ENCODE results near the gene TPBGL.

The TPBGL gene

DNA sequence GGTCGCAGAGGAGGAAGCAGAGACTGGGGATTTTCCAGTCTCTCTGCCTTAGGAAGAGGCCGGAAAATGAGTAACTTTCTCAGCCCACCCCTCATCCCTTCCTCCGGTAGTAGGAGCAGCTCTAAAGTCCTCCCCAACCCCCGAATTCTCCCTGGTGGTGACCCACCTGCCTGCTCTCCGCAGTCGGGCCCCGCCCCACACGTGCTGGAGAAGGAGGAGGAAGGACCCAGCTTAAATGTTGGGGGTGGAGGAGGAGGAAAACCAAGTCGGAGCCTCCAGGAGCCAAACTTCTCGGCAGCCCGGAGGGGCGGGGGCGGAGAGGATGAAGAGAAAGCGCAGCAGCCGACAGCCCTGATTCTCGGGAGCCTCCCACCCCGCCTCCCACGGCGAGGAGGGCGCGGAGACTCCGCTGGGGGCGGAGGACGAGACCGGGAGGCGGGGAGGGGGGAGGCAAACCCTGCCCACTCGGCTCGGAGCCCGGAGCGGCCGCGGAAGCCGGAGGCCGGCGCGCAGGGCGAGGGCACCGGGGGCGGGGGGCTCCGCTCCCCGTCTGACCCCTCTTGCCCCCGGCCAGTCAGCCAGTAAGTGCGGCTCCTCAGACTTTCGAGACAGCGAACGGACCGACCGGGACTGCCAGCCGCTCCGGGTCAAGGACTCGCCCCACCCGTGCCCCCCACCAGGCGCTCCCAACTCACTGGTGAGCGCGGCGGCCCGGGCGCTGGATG, at the start of gene TPBGL:
TPBGL (plus strand) TSS at position 464 of the 725 bp plus-strand sequence. CDS start 276 bp downstream, outside the sequence.
- TF ChIP-seq HDGF (IDR thresholded peaks at IDR 0.05; ENCODE audit: borderline replicate concordance) (no peak), FOXM1 (IDR thresholded peaks at IDR 0.05; ENCODE audit: borderline replicate concordance) (no peak), LEF1 (IDR thresholded peaks at IDR 0.05; ENCODE audit: borderline replicate concordance) (no peak), L3MBTL2 (conservative IDR thresholded peaks at IDR 0.05) (no peak), ARNT (IDR thresholded peaks at IDR 0.05) (no peak), FOXA1 (IDR thresholded peaks at IDR 0.05) (no peak)
- TF ChIP-seq, protein P1, sequence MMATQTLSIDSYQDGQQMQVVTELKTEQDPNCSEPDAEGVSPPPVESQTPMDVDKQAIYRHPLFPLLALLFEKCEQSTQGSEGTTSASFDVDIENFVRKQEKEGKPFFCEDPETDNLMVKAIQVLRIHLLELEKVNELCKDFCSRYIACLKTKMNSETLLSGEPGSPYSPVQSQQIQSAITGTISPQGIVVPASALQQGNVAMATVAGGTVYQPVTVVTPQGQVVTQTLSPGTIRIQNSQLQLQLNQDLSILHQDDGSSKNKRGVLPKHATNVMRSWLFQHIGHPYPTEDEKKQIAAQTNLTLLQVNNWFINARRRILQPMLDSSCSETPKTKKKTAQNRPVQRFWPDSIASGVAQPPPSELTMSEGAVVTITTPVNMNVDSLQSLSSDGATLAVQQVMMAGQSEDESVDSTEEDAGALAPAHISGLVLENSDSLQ (IDR thresholded peaks at IDR 0.05), result no peak
- POLR2A ChIA-PET, result interaction anchor here (1.0 to 1.5 kb wide), 2 partner anchors 86 to 94 kb away, joined by 3 to 4 read pairs; no protein-coding TSS in a partner anchor
- peak; percentile 25 for DNase-seq (ENCODE audit: extremely low spot score)
- CTCF ChIA-PET, result interaction anchor here (0.6 to 4.7 kb wide), 5 partner anchors 8 to 424 kb away, joined by 3 to 45 read pairs (median 5); no protein-coding TSS in a partner anchor

- DNase-seq (ENCODE audit: extremely low spot score), result no peak
- POLR2A ChIA-PET, result no interaction called here
- TF ChIP-seq SUZ12 (IDR thresholded peaks at IDR 0.05) (no peak), FOXM1 (IDR thresholded peaks at IDR 0.05; ENCODE audit: borderline replicate concordance) (no peak)
- CTCF ChIA-PET, result interaction anchor here (1.8 kb wide), 1 partner anchor 14 kb away, joined by 5 read pairs; no protein-coding TSS in a partner anchor
Observed at GRCh38 chr11:75191330-75191717, 49.2 kb upstream of the TPBGL start.

DNA sequence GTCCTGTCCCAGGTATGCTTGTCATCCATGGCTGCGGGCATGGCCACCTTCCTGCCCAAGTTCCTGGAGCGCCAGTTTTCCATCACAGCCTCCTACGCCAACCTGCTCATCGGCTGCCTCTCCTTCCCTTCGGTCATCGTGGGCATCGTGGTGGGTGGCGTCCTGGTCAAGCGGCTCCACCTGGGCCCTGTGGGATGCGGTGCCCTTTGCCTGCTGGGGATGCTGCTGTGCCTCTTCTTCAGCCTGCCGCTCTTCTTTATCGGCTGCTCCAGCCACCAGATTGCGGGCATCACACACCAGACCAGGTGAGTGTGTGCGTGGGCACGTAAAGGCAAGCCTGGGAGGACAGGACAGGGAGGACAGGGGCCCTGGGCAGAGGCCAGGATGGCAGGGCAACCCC, 47.3 kb upstream of the TPBGL start:
- TF ChIP-seq SP1 (IDR thresholded peaks at IDR 0.05) (no peak), NFRKB (IDR thresholded peaks at IDR 0.05) (no peak), ARNT (IDR thresholded peaks at IDR 0.05) (no peak), BHLHE40 (IDR thresholded peaks at IDR 0.05; ENCODE audit: borderline replicate concordance) (no peak), FOXK2 (IDR thresholded peaks at IDR 0.05) (no peak), ZNF384 (IDR thresholded peaks at IDR 0.05) (no peak), ELF4 (IDR thresholded peaks at IDR 0.05) (no peak), FOXM1 (IDR thresholded peaks at IDR 0.05; ENCODE audit: borderline replicate concordance) (no peak)
- TF ChIP-seq, protein P1 (IDR thresholded peaks at IDR 0.05), result no peak
- DNase-seq (ENCODE audit: extremely low spot score), result no peak
- CTCF ChIA-PET, result interaction anchor here (4.5 kb wide), 1 partner anchor 12 kb away, joined by 24 read pairs; no protein-coding TSS in a partner anchor
- POLR2A ChIA-PET, result no interaction called here

GRCh38 chr11:75193711-75194110, 46.9 kb upstream of the TPBGL start:
- TF ChIP-seq HDGF (IDR thresholded peaks at IDR 0.05; ENCODE audit: borderline replicate concordance) (no peak), BHLHE40 (IDR thresholded peaks at IDR 0.05; ENCODE audit: borderline replicate concordance) (no peak), ARNT (IDR thresholded peaks at IDR 0.05) (no peak), SUZ12 (IDR thresholded peaks at IDR 0.05) (no peak), ELF4 (IDR thresholded peaks at IDR 0.05) (no peak), FOXK2 (IDR thresholded peaks at IDR 0.05) (no peak)
- POLR2A ChIA-PET, result no interaction called here
- DNase-seq (ENCODE audit: extremely low spot score), result no peak
- CTCF ChIA-PET, result interaction anchor here (4.5 kb wide), 1 partner anchor 11 kb away, joined by 24 read pairs; no protein-coding TSS in a partner anchor

DNA sequence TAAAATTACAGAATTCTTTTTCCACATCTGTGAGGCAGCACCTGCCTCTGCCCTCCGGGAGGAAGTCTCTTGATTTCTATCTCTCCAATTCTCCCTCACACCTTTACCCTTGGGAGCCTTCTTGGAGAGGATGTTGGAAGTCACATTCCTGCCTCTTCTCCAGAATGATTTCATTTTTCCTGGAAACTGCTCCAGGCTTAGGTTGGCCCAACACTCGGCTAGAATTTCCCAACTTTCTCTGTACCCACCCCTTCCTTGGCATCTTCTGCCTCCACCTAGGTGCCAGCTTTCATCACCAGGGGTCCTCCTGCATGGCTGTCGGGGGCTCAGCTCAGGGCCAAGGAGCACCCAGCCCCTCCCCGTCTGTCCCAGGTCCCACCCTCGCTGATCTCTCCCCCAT, 46.4 kb upstream of the TPBGL start:
- no peak for DNase-seq (ENCODE audit: extremely low spot score)
- TF ChIP-seq ZNF384 (IDR thresholded peaks at IDR 0.05) (no peak), HDGF (IDR thresholded peaks at IDR 0.05; ENCODE audit: borderline replicate concordance) (no peak), SP1 (IDR thresholded peaks at IDR 0.05) (no peak), FOXM1 (IDR thresholded peaks at IDR 0.05; ENCODE audit: borderline replicate concordance) (no peak), ARNT (IDR thresholded peaks at IDR 0.05) (no peak), TARDBP (IDR thresholded peaks at IDR 0.05) (no peak), ELF4 (IDR thresholded peaks at IDR 0.05) (no peak), LEF1 (IDR thresholded peaks at IDR 0.05; ENCODE audit: borderline replicate concordance) (no peak), BHLHE40 (IDR thresholded peaks at IDR 0.05; ENCODE audit: borderline replicate concordance) (no peak), NFRKB (IDR thresholded peaks at IDR 0.05) (no peak), SUZ12 (IDR thresholded peaks at IDR 0.05) (no peak), FOXK2 (IDR thresholded peaks at IDR 0.05) (no peak)
- TF ChIP-seq, protein P1 (IDR thresholded peaks at IDR 0.05), result no peak
- POLR2A ChIA-PET, result no interaction called here
- CTCF ChIA-PET, result interaction anchor here (1.1 to 4.5 kb wide), 2 partner anchors 11 to 54 kb away, joined by 5 to 24 read pairs; no protein-coding TSS in a partner anchor

GRCh38 chr11:75195167-75195962, 45.2 kb upstream of the TPBGL start:
- CTCF ChIA-PET, result interaction anchor here (1.0 to 4.5 kb wide), 6 partner anchors 10 to 55 kb away, joined by 3 to 24 read pairs (median 4); no protein-coding TSS in a partner anchor

More at GRCh38 chr11:75195167-75195962, 45.2 kb upstream of the TPBGL start:
- no peak for DNase-seq (ENCODE audit: extremely low spot score)
- POLR2A ChIA-PET, result no interaction called here
- TF ChIP-seq ARNT (IDR thresholded peaks at IDR 0.05), result no peak
- TF ChIP-seq ELF4 (IDR thresholded peaks at IDR 0.05), result no peak
- no peak for TF ChIP-seq ZNF384 (IDR thresholded peaks at IDR 0.05)
- no peak for TF ChIP-seq NFRKB (IDR thresholded peaks at IDR 0.05)
- TF ChIP-seq L3MBTL2 (conservative IDR thresholded peaks at IDR 0.05), result no peak
- no peak for TF ChIP-seq SP1 (IDR thresholded peaks at IDR 0.05)
- TF ChIP-seq SUZ12 (IDR thresholded peaks at IDR 0.05), result no peak
- TF ChIP-seq FOXA1 (IDR thresholded peaks at IDR 0.05), result no peak
- no peak for TF ChIP-seq FOXK2 (IDR thresholded peaks at IDR 0.05)
- no peak for TF ChIP-seq CTBP1 (IDR thresholded peaks at IDR 0.05; ENCODE audit: borderline replicate concordance)
- TF ChIP-seq TARDBP (IDR thresholded peaks at IDR 0.05), result no peak
- TF ChIP-seq FOXM1 (IDR thresholded peaks at IDR 0.05; ENCODE audit: borderline replicate concordance), result no peak
- TF ChIP-seq, protein P1 (IDR thresholded peaks at IDR 0.05), result no peak
- TF ChIP-seq BHLHE40 (IDR thresholded peaks at IDR 0.05; ENCODE audit: borderline replicate concordance), result no peak
- no peak for TF ChIP-seq HDGF (IDR thresholded peaks at IDR 0.05; ENCODE audit: borderline replicate concordance)
- no peak for TF ChIP-seq LEF1 (IDR thresholded peaks at IDR 0.05; ENCODE audit: borderline replicate concordance)

Measured in HEK293T (cell line).